SK-N-SH treated with all-trans-retinoic acid at 6 μM for 48 hours (cell line): ENCODE data around the gene HMGA1.
"Not testable (repeated sequence)": the region's sequence is repeated elsewhere in the genome, so short reads cannot be mapped to it uniquely, and the experiment has no call there.

Experiments
- ATAC-seq: fragments of 200-7000 bp; cut with Tn5 transposase; 3 replicates; pipeline ENCODE4 v1.9.1; 2020; ENCODE audit warnings: mild to moderate bottlenecking, moderate library complexity
- ARNTL ChIP-seq: fragments of 450-650 bp; formaldehyde crosslinking; IDR thresholded peaks from 2 replicates; pipeline ENCODE4 v1.5.0; 2020; ENCODE audit warnings: low read depth, mild to moderate bottlenecking, moderate library complexity, borderline replicate concordance
- BACH2 ChIP-seq: fragments of 250-450 bp; sonication (Bioruptor Pico); IDR thresholded peaks from 2 replicates; pipeline ENCODE4 v1.9.0; 2021; ENCODE audit warnings: mild to moderate bottlenecking, borderline replicate concordance
- CSDC2 ChIP-seq: fragments of 250-450 bp; sonication (Bioruptor Pico); IDR thresholded peaks from 2 replicates; pipeline ENCODE4 v1.5.0; 2020; ENCODE audit warnings: mild to moderate bottlenecking, moderate library complexity
- GLIS3 ChIP-seq: fragments of 250-450 bp; sonication (Bioruptor Pico); IDR thresholded peaks from 2 replicates; pipeline ENCODE4 v1.5.0; 2020; ENCODE audit warnings: mild to moderate bottlenecking, moderate library complexity
- OSR1 ChIP-seq: fragments of 250-450 bp; sonication (Bioruptor Pico); IDR thresholded peaks from 2 replicates; pipeline ENCODE4 v1.8.0; 2022; ENCODE audit warnings: moderate library complexity, mild to moderate bottlenecking, inconsistent platforms
- PPARA ChIP-seq: fragments of 250-450 bp; sonication (Bioruptor Pico); IDR thresholded peaks from 2 replicates; pipeline ENCODE4 v1.5.0; 2020; ENCODE audit warnings: mild to moderate bottlenecking, borderline replicate concordance
- RARB ChIP-seq: fragments of 250-450 bp; sonication (Bioruptor Pico); IDR thresholded peaks from 2 replicates; pipeline ENCODE4 v1.8.0; 2021; ENCODE audit warnings: mild to moderate bottlenecking, moderate library complexity
- SNAI2 ChIP-seq: fragments of 250-450 bp; sonication (Bioruptor Pico); IDR thresholded peaks from 2 replicates; pipeline ENCODE4 v1.5.0; 2020; ENCODE audit warnings: mild to moderate bottlenecking, moderate library complexity
- TCF4 ChIP-seq: fragments of 250-450 bp; sonication (Bioruptor Pico); IDR thresholded peaks from 2 replicates; pipeline ENCODE4 v1.8.0; 2021; ENCODE audit warnings: mild to moderate bottlenecking, moderate library complexity, borderline replicate concordance
- TOX ChIP-seq: fragments of 250-450 bp; sonication (Bioruptor Pico); IDR thresholded peaks from 2 replicates; pipeline ENCODE4 v1.8.0; 2021; ENCODE audit warnings: mild to moderate bottlenecking, moderate library complexity, borderline replicate concordance
- ZC3H10 ChIP-seq: fragments of 250-450 bp; sonication (Bioruptor Pico); IDR thresholded peaks from 2 replicates; pipeline ENCODE4 v1.5.1; 2021; ENCODE audit warnings: mild to moderate bottlenecking, moderate library complexity
- ZFP3 ChIP-seq: fragments of 250-450 bp; sonication (Bioruptor Pico); IDR thresholded peaks from 2 replicates; pipeline ENCODE4 v1.5.0; 2020; ENCODE audit warnings: mild to moderate bottlenecking, moderate library complexity
- ZFP30 ChIP-seq: fragments of 450-650 bp; formaldehyde crosslinking; IDR thresholded peaks from 2 replicates; pipeline ENCODE4 v1.5.0; 2022; ENCODE audit warnings: mild to moderate bottlenecking, moderate library complexity
- ZNF70 ChIP-seq: fragments of 450-650 bp; formaldehyde crosslinking; IDR thresholded peaks from 2 replicates; pipeline ENCODE4 v1.5.0; 2020; ENCODE audit warnings: mild to moderate bottlenecking, moderate library complexity
- ZNF8 ChIP-seq: fragments of 450-650 bp; formaldehyde crosslinking; IDR thresholded peaks from 2 replicates; pipeline ENCODE4 v1.5.0; 2020; ENCODE audit warnings: mild to moderate bottlenecking, moderate library complexity
- TF ChIP-seq, protein P1 (sequence below): fragments of 250-450 bp; sonication (Bioruptor Pico); IDR thresholded peaks from 2 replicates; pipeline ENCODE4 v1.8.0; 2020; ENCODE audit warnings: mild to moderate bottlenecking, moderate library complexity, borderline replicate concordance
- TF ChIP-seq, protein P2 (sequence below): fragments of 250-450 bp; sonication (Bioruptor Pico); IDR thresholded peaks from 2 replicates; pipeline ENCODE4 v1.5.1; 2021; ENCODE audit warnings: mild to moderate bottlenecking, moderate library complexity
- TF ChIP-seq, protein P3 (sequence below): fragments of 250-450 bp; sonication (Bioruptor Pico); IDR thresholded peaks from 2 replicates; pipeline ENCODE4 v1.5.0; 2020; ENCODE audit warnings: mild to moderate bottlenecking, moderate library complexity

HMGA1 gene

DNA sequence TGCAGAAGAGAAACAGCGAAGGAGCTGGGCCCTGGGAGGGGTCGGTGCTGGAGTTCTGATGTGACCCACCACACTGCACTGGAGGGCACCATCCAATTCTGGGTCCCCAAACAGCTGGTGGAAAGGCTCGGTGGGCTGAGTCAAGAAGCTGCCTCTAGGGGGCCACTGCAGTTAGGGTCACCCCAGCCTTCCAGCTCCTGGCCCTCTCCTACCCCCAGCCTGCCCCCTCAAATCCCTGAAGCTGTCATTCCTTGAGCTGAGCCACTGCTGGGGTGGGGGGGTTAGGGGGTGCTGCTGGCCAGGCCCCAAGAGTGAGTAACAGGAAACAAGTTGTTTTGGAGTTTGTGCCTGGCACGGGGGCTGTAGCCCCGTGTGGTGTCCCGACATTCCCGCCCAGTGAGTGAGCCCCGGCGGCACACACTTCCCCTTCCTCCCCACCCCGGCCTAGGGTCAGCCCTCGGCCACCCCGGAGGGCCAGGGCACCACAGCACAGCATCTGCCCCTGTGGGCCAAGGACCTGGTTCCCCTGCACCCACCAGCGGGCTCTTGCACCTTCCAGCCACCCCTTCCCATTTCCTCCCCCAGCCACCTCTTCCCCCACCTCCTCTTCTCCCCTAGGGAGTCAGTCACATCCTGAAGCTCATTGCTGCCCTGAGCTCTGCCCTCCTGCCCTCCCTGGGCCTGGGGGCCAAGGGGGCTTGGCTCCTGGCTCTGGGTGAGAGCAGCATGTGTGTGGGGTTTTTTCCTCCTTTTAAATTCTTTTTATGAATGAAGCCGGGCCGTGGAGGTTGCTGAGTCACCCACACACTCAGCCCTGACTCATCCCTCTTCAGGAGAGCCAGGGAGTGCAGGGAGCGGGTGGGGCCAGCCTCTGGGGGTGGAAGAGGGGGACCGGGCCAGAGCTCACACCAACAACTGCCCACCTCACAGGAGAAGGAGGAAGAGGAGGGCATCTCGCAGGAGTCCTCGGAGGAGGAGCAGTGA, 7.5 kb downstream of the HMGA1 start:
- TF ChIP-seq, protein P1, sequence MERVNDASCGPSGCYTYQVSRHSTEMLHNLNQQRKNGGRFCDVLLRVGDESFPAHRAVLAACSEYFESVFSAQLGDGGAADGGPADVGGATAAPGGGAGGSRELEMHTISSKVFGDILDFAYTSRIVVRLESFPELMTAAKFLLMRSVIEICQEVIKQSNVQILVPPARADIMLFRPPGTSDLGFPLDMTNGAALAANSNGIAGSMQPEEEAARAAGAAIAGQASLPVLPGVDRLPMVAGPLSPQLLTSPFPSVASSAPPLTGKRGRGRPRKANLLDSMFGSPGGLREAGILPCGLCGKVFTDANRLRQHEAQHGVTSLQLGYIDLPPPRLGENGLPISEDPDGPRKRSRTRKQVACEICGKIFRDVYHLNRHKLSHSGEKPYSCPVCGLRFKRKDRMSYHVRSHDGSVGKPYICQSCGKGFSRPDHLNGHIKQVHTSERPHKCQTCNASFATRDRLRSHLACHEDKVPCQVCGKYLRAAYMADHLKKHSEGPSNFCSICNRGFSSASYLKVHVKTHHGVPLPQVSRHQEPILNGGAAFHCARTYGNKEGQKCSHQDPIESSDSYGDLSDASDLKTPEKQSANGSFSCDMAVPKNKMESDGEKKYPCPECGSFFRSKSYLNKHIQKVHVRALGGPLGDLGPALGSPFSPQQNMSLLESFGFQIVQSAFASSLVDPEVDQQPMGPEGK (CRISPR knock-in tag): peak; percentile 34; the same call in 1 of the 2 replicates
- TF ChIP-seq SNAI2 (0 out of 2 replicates have a peak, but pooled peaks have one; percentile 15), TCF4 (no peak), ZC3H10 (CRISPR knock-in tag) (no peak), ZFP3 (CRISPR knock-in tag) (no peak)
- TF ChIP-seq, all 23 proteins: peak for 2
- peak; percentile 69 for ATAC-seq

DNA sequence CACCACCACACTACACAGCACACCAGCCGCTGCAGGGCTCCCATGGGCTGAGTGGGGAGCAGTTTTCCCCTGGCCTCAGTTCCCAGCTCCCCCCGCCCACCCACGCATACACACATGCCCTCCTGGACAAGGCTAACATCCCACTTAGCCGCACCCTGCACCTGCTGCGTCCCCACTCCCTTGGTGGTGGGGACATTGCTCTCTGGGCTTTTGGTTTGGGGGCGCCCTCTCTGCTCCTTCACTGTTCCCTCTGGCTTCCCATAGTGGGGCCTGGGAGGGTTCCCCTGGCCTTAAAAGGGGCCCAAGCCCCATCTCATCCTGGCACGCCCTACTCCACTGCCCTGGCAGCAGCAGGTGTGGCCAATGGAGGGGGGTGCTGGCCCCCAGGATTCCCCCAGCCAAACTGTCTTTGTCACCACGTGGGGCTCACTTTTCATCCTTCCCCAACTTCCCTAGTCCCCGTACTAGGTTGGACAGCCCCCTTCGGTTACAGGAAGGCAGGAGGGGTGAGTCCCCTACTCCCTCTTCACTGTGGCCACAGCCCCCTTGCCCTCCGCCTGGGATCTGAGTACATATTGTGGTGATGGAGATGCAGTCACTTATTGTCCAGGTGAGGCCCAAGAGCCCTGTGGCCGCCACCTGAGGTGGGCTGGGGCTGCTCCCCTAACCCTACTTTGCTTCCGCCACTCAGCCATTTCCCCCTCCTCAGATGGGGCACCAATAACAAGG, 8.5 kb downstream of the HMGA1 start:
- not testable (repeated sequence) for ATAC-seq

DNA sequence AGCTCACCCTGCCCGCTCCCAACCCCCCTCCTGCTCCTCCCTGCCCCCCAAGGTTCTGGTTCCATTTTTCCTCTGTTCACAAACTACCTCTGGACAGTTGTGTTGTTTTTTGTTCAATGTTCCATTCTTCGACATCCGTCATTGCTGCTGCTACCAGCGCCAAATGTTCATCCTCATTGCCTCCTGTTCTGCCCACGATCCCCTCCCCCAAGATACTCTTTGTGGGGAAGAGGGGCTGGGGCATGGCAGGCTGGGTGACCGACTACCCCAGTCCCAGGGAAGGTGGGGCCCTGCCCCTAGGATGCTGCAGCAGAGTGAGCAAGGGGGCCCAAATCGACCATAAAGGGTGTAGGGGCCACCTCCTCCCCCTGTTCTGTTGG, 9.1 kb downstream of the HMGA1 start:
- ATAC-seq: not testable (repeated sequence)

DNA sequence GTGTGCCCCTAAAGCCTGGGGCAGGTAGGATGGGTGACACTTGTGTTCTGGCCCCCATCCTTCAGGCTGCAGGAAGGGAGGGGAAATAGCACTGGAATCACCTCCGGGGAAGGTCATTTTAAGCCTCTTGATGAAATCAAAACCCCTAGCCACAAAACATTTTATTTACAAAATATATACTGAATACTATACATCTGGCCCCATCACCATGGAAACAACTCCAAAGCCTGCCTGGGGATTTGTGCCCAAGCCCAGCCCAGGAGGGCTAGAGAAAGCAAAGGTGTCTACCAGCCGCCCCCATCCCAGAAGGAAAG, 9.5 kb downstream of the HMGA1 start:
- ATAC-seq: no peak
- no peak for TF ChIP-seq ZFP3 (CRISPR knock-in tag)
- TF ChIP-seq PPARA (CRISPR knock-in tag): no peak
- TF ChIP-seq ZNF8 (CRISPR knock-in tag): no peak
- no peak for TF ChIP-seq TOX (CRISPR knock-in tag)
- TF ChIP-seq, protein P1 (CRISPR knock-in tag): no peak
- TF ChIP-seq RARB (CRISPR knock-in tag): no peak

DNA sequence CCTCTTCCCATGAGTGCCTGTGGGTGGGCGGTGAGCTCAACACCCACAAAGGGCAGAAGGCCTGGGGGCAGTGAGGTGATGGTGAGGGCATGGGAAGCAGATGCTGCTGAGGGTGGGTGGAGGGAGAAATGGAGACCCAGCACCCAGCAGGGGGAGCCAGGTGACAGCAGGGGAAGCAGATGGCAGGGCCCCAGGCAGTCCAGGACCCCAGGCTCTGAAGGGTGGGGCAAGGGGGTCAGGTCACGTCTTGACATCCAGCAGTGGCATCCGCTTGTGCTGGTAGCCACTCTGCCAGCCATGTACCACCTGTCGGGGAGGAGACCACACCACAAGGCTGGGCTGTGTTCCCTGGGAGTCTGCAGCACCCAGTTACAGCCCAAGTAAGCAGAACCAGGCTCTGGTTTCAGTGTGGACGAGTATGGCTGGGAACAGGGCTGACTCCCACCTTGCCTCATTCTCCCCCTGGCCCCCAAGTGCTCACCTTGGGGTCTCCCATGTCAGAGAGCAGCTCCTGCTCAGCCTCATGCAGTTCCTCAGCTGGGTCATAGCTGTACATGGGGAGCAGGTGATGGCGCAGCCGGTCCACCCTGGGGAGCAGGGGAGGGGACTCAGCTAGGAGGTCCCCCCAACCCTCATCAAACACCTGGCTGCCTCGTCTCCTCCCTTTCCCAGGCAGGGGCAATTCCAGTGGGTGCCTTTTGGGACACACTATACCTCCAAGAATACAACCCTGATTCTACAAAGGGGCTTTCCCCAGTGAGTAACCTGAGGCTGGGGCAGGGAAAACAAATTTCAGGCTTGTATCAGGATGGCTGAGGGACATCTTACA, 10.1 kb downstream of the HMGA1 start:
- no peak for ATAC-seq
- TF ChIP-seq ZFP30 (CRISPR knock-in tag) (no peak), TCF4 (peak; percentile 45; the same call in 1 of the 2 replicates)
- TF ChIP-seq, protein P2, sequence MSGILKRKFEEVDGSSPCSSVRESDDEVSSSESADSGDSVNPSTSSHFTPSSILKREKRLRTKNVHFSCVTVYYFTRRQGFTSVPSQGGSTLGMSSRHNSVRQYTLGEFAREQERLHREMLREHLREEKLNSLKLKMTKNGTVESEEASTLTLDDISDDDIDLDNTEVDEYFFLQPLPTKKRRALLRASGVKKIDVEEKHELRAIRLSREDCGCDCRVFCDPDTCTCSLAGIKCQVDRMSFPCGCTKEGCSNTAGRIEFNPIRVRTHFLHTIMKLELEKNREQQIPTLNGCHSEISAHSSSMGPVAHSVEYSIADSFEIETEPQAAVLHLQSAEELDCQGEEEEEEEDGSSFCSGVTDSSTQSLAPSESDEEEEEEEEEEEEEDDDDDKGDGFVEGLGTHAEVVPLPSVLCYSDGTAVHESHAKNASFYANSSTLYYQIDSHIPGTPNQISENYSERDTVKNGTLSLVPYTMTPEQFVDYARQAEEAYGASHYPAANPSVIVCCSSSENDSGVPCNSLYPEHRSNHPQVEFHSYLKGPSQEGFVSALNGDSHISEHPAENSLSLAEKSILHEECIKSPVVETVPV: 0 out of 2 replicates have a peak, but pooled peaks have one; percentile 28

DNA sequence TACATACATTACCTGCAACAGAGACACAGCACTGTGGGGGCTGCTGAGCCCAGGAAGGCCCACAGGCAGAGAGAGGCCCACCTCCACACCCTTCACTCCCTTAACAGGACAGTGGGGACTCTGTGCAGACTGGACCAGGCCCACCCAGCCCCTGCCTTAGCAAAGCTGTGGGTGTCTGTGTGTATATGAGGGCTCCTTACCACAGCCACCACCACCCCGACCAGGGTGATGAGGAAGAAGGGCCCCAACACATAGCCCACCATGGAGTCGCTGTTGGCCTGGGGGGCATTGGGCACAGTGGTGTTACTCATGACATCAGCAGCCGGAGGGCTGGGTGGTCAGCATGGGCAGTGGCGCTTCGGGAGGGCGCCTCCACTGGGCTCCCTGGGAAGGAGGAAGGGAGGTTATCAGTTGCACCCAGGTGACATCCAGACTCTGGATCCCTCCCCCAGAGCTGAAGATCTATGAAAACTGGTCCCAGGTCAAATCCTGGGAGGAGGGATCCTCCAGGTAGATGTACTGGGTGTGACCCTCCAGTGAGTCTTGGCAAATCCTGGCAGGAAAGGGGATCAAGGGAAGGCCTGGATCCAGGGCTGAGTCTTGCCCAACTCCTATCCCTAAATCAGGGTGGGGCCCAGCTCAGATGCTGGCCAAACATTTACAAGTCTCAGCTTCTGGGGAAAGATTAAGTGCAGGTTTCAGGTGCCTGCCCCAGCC, 11.0 kb downstream of the HMGA1 start:
- TF ChIP-seq CSDC2 (CRISPR knock-in tag): no peak
- TF ChIP-seq BACH2 (CRISPR knock-in tag): no peak
- TF ChIP-seq, protein P3, sequence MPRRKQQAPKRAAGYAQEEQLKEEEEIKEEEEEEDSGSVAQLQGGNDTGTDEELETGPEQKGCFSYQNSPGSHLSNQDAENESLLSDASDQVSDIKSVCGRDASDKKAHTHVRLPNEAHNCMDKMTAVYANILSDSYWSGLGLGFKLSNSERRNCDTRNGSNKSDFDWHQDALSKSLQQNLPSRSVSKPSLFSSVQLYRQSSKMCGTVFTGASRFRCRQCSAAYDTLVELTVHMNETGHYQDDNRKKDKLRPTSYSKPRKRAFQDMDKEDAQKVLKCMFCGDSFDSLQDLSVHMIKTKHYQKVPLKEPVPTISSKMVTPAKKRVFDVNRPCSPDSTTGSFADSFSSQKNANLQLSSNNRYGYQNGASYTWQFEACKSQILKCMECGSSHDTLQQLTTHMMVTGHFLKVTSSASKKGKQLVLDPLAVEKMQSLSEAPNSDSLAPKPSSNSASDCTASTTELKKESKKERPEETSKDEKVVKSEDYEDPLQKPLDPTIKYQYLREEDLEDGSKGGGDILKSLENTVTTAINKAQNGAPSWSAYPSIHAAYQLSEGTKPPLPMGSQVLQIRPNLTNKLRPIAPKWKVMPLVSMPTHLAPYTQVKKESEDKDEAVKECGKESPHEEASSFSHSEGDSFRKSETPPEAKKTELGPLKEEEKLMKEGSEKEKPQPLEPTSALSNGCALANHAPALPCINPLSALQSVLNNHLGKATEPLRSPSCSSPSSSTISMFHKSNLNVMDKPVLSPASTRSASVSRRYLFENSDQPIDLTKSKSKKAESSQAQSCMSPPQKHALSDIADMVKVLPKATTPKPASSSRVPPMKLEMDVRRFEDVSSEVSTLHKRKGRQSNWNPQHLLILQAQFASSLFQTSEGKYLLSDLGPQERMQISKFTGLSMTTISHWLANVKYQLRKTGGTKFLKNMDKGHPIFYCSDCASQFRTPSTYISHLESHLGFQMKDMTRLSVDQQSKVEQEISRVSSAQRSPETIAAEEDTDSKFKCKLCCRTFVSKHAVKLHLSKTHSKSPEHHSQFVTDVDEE (CRISPR knock-in tag): no peak
- no peak for TF ChIP-seq OSR1 (CRISPR knock-in tag)
- no peak for TF ChIP-seq GLIS3 (CRISPR knock-in tag)
- TF ChIP-seq ZC3H10 (CRISPR knock-in tag): no peak
- no peak for TF ChIP-seq ARNTL (CRISPR knock-in tag)
- TF ChIP-seq ZNF8 (CRISPR knock-in tag): no peak
- TF ChIP-seq, protein P1 (CRISPR knock-in tag): no peak
- no peak for TF ChIP-seq ZFP30 (CRISPR knock-in tag)
- TF ChIP-seq PPARA (CRISPR knock-in tag): no peak
- no peak for TF ChIP-seq ZNF70 (CRISPR knock-in tag)
- no peak for TF ChIP-seq TOX (CRISPR knock-in tag)
- TF ChIP-seq RARB (CRISPR knock-in tag): no peak
- TF ChIP-seq, all 23 proteins: peak for 0
- ATAC-seq: no peak
